Neutrophil (primary cell): ENCODE data around the gene WDR45.

Experiments used
- H3K27ac ChIP-seq: fragments of 200-600 bp; sonication (generic); 2 replicates; pipeline ENCODE4 v1.5.1; 2016; ENCODE audit warnings: mild to moderate bottlenecking, moderate library complexity
- H3K27me3 ChIP-seq: fragments of 200-600 bp; sonication (generic); 2 replicates; pipeline ENCODE4 v1.6.0; 2016; ENCODE audit warnings: mild to moderate bottlenecking
- H3K36me3 ChIP-seq: fragments of 200-600 bp; sonication (generic); 2 replicates; pipeline ENCODE4 v1.5.1; 2017
- H3K4me1 ChIP-seq, 2 experiments: fragments of 200-600 bp in 1 of 2; sonication (generic) in 1 of 2; 1 replicate in 1 of 2; 2 replicates in 1 of 2; pipeline versions ENCODE4 v1.5.1 to v1.6.1; 2013 to 2016; ENCODE audit warnings: low read depth in 1 of 2, low read length in 1 of 2, mild to moderate bottlenecking in 1 of 2, moderate library complexity in 1 of 2; ENCODE audit not compliant: control insufficient read depth in 1 of 2, insufficient read depth in 1 of 2
- H3K4me3 ChIP-seq, 2 experiments: fragments of 200-600 bp in 1 of 2; sonication (generic) in 1 of 2; 1 replicate in 1 of 2; 2 replicates in 1 of 2; pipeline ENCODE4 v1.5.1; 2013 to 2016; ENCODE audit warnings: low read depth in 1 of 2, low read length in 1 of 2, mild to moderate bottlenecking in 1 of 2, moderate library complexity in 1 of 2
- H3K9me3 ChIP-seq: fragments of 200-600 bp; sonication (generic); 2 replicates; pipeline ENCODE4 v1.5.1; 2016
- CTCF ChIP-seq: fragments of 200-600 bp; sonication (generic); IDR thresholded peaks from 2 replicates; pipeline ENCODE4 v1.5.1; 2016; ENCODE audit warnings: antibody characterized with exemption

Gene WDR45

GRCh38 chrX:49042581-49043219, 37.0 kb downstream of the WDR45 start:
- H3K27me3 ChIP-seq = no peaks in the 10 kb centered on the region
- peaks cover 28 to 49% of the 10 kb centered on the region in 2 experiments for H3K4me1 ChIP-seq
- peak overlapping the region; percentile 71 to 93 for H3K4me3 ChIP-seq
- no peaks in the 10 kb centered on the region for H3K9me3 ChIP-seq
- H3K36me3 ChIP-seq = peaks cover 24% of the 10 kb centered on the region
- no peak for TF ChIP-seq CTCF
- H3K27ac ChIP-seq = peak overlapping the region; percentile 98

- Histone ChIP-seq H3K9me3 (no peaks in the 10 kb centered on the region), H3K27ac (peak overlapping the region; percentile 98), H3K4me3 (peak overlapping the region; percentile 71 to 93), H3K4me1 (peaks cover 28 to 49% of the 10 kb centered on the region in 2 experiments), H3K27me3 (no peaks in the 10 kb centered on the region), H3K36me3 (peaks cover 31% of the 10 kb centered on the region)
- no peak for TF ChIP-seq CTCF
Measured at GRCh38 chrX:49041744-49042580, 37.7 kb downstream of the WDR45 start.

- Histone ChIP-seq H3K27ac (peak overlapping the region; percentile 98), H3K4me3 (peak overlapping the region; percentile 71 to 93)
Measured at GRCh38 chrX:49040376-49040955, 39.2 kb downstream of the WDR45 start.

GRCh38 chrX:49039598-49040375, 39.9 kb downstream of the WDR45 start:
- Histone ChIP-seq H3K27me3 (no peaks in the 10 kb centered on the region), H3K4me1 (peaks cover 28 to 49% of the 10 kb centered on the region in 2 experiments), H3K27ac (peak overlapping the region; percentile 98), H3K4me3 (peak overlapping the region; percentile 71 to 93), H3K36me3 (peaks cover 49% of the 10 kb centered on the region), H3K9me3 (no peaks in the 10 kb centered on the region)
- TF ChIP-seq CTCF = peak; percentile 27

More at GRCh38 chrX:49040376-49040955, 39.2 kb downstream of the WDR45 start:
- peaks cover 28 to 49% of the 10 kb centered on the region in 2 experiments for H3K4me1 ChIP-seq
- no peaks in the 10 kb centered on the region for H3K27me3 ChIP-seq
- peaks cover 45% of the 10 kb centered on the region for H3K36me3 ChIP-seq
- no peak for TF ChIP-seq CTCF
- no peaks in the 10 kb centered on the region for H3K9me3 ChIP-seq

GRCh38 chrX:49037883-49038475, 41.7 kb downstream of the WDR45 start:
- Histone ChIP-seq H3K36me3 (peaks cover 68% of the 10 kb centered on the region), H3K4me1 (peaks cover 28 to 47% of the 10 kb centered on the region in 2 experiments), H3K27ac (peak overlapping the region; percentile 98), H3K27me3 (no peaks in the 10 kb centered on the region), H3K4me3 (no peak overlapping the region), H3K9me3 (no peaks in the 10 kb centered on the region)
- TF ChIP-seq CTCF = no peak
